ENCODE measurements around the gene NAALADL2. TPM values are rescaled to one million over a fixed set of nuclear protein-coding genes. Genes with fewer than 3 reads are reported as not detected.

Gene NAALADL2
- polyA plus RNA-seq, 2 donors: 0.26 to 0.54 TPM

DNA sequence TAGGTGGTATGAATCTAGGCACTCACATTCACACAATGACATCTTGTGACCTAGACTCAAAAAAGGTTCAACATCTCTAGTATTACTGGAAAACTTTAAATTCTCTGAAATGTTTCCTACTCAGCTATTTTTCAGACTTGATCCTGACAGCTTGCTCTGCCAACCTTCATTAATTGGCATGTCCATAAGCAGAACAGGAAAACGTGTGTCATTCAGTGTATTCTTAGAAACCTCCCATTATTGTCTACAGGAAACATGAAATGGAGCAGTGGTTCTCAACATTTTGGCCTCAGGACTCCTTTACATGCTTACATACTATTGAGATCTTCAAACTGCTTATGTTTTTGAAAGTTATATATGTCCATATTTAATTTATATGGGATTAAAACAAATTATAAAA lies 363.2 kb downstream of the NAALADL2 start:
- 26 to 28% methylated on average over 1 of the region's 1 CpG for WGBS, 2 donors
- H3K27me3 ChIP-seq (ENCODE audit: control insufficient read depth in 1 of 2, insufficient read depth in 2 of 2, low read length in 2 of 2): no peaks in the 10 kb centered on the region
- H3K36me3 ChIP-seq (ENCODE audit: control insufficient read depth in 2 of 2, insufficient read depth in 2 of 2, low read length in 1 of 2): no peaks in the 10 kb centered on the region
- H3K4me1 ChIP-seq (ENCODE audit: control insufficient read depth in 2 of 2, insufficient read depth in 2 of 2, low read length in 1 of 2): no peaks in the 10 kb centered on the region
- no peak overlapping the region for H3K27ac ChIP-seq (ENCODE audit: low read depth in 2 of 2, low read length in 1 of 2)
- no peak overlapping the region for H3K4me3 ChIP-seq (ENCODE audit: low read depth in 1 of 2, low read length in 2 of 2)
- H3K9me3 ChIP-seq (ENCODE audit: control insufficient read depth in 2 of 2, insufficient read depth in 1 of 2, low read depth in 1 of 2, low read length in 1 of 2): no peaks in the 10 kb centered on the region

DNA sequence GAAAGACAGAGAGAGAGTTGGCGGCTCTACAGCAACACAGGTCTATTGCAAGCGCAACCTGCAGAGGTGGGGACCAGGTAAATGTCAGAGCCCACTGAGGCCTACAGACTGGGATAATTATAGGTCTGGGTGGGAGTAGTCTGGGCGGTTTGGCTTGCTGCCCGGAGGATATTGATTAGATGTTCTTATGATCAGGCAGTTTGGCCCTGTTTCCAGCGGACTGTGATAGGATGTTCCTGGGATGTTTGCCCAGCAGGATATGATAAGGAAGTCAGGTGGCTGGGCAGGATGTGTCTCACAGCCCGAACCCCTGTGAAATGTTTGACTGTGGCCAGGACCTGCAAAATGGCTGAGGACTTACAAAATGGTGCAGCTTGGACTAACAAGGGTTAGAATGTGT lies 364.9 kb downstream of the NAALADL2 start:
- H3K9me3 ChIP-seq (ENCODE audit: control insufficient read depth in 2 of 2, insufficient read depth in 1 of 2, low read depth in 1 of 2, low read length in 1 of 2): no peaks in the 10 kb centered on the region
- no peaks in the 10 kb centered on the region for H3K36me3 ChIP-seq (ENCODE audit: control insufficient read depth in 2 of 2, insufficient read depth in 2 of 2, low read length in 1 of 2)
- H3K4me1 ChIP-seq (ENCODE audit: control insufficient read depth in 2 of 2, insufficient read depth in 2 of 2, low read length in 1 of 2): no peaks in the 10 kb centered on the region
- H3K27ac ChIP-seq (ENCODE audit: low read depth in 2 of 2, low read length in 1 of 2): no peak overlapping the region
- no peaks in the 10 kb centered on the region for H3K27me3 ChIP-seq (ENCODE audit: control insufficient read depth in 1 of 2, insufficient read depth in 2 of 2, low read length in 2 of 2)
- 68 to 85% methylated on average over 6 of the region's 6 CpGs for WGBS, 2 donors
- H3K4me3 ChIP-seq (ENCODE audit: low read depth in 1 of 2, low read length in 2 of 2): no peak overlapping the region

DNA sequence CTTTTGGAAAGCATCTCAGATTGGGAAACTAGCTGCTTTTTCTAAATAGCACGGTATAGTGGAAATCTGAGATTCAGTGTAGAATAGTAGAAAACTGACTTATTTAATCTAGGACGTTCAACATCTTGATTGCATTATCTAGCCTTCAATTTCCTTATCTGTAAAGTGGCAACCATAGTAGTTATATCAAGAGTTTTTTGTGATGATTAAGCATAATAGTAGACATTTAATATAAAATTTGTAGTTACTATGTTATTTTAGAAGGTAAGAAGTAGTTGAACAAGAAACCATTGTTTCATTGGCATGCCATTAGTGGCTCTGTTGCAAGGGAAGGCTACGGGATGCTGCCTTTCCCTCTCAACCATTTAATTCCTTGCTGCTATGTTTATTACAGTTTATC lies 367.3 kb downstream of the NAALADL2 start:
- Histone ChIP-seq H3K4me1 (ENCODE audit: control insufficient read depth in 2 of 2, insufficient read depth in 2 of 2, low read length in 1 of 2) (no peaks in the 10 kb centered on the region), H3K36me3 (ENCODE audit: control insufficient read depth in 2 of 2, insufficient read depth in 2 of 2, low read length in 1 of 2) (no peaks in the 10 kb centered on the region), H3K27ac (ENCODE audit: low read depth in 2 of 2, low read length in 1 of 2) (no peak overlapping the region), H3K27me3 (ENCODE audit: control insufficient read depth in 1 of 2, insufficient read depth in 2 of 2, low read length in 2 of 2) (no peaks in the 10 kb centered on the region), H3K4me3 (ENCODE audit: low read depth in 1 of 2, low read length in 2 of 2) (no peak overlapping the region), H3K9me3 (ENCODE audit: control insufficient read depth in 2 of 2, insufficient read depth in 1 of 2, low read depth in 1 of 2, low read length in 1 of 2) (no peaks in the 10 kb centered on the region)
- WGBS, 2 donors: 89 to 92% methylated on average over 3 of the region's 3 CpGs

DNA sequence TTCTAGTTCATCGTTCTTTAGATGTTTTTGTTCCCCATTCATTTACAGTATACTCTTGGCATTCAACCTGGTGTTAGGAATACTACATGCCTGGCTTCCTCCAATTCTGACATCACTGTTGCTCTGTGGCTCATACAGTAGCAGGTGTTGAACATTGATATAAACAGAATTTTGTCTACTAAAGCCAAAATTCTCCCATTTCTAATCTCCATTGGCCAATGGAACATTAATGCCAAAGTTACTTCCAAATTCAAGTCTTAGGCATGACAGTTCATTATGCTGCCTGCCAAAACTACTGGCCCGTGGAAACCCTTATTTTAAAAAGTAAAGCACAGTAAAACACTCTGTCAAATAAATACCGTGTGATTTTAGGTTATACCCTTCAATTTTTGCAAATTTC lies 368.0 kb downstream of the NAALADL2 start:
- H3K27me3 ChIP-seq (ENCODE audit: control insufficient read depth in 1 of 2, insufficient read depth in 2 of 2, low read length in 2 of 2): no peaks in the 10 kb centered on the region
- H3K9me3 ChIP-seq (ENCODE audit: control insufficient read depth in 2 of 2, insufficient read depth in 1 of 2, low read depth in 1 of 2, low read length in 1 of 2): no peaks in the 10 kb centered on the region
- no peak overlapping the region for H3K27ac ChIP-seq (ENCODE audit: low read depth in 2 of 2, low read length in 1 of 2)
- H3K36me3 ChIP-seq (ENCODE audit: control insufficient read depth in 2 of 2, insufficient read depth in 2 of 2, low read length in 1 of 2): no peaks in the 10 kb centered on the region
- WGBS, 2 donors: 50 to 73% methylated on average over 3 of the region's 3 CpGs
- no peak overlapping the region for H3K4me3 ChIP-seq (ENCODE audit: low read depth in 1 of 2, low read length in 2 of 2)
- no peaks in the 10 kb centered on the region for H3K4me1 ChIP-seq (ENCODE audit: control insufficient read depth in 2 of 2, insufficient read depth in 2 of 2, low read length in 1 of 2)

DNA sequence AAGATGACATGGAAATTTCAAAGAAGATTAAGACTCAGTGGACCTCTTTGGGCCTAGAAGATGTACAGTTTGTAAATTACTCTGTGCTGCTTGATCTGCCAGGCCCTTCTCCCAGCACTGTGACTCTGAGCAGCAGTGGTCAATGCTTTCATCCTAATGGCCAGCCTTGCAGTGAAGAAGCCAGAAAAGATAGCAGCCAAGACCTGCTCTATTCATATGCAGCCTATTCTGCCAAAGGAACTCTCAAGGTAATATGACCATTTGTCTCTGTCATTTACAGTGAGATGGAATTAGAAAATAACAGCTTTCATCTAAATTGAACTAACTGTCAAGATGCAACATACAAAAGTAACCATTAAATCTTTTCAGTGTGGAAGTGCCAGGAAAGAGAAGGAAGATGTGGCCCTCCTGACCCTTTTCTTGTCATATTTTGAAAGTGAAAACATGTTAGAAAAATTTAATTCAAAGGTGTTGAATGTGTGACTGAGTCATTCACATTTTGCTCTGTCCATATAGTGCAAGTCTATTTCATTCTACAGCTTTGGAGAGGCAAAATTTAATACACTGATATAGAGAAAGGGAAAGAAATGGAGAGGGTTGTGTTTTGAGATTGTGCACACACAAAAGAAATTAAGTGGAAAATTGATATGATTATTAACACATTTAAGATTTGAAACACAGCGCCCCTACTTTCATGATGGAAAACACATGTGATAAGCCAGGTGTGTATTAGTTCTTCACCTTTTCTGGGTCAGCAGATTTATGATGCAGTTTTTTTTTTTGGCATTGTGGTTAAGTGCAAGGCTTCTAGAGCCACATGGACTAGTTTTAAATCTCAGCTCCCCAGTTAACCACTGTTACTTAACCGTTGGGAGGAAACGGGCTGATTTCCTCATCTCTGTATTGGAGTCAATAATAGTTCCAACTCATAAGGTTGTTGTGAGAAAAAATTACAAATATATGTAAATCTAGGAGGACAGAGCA lies 375.1 kb downstream of the NAALADL2 start:
- Histone ChIP-seq H3K4me3 (ENCODE audit: low read depth in 1 of 2, low read length in 2 of 2) (no peak overlapping the region), H3K27me3 (ENCODE audit: control insufficient read depth in 1 of 2, insufficient read depth in 2 of 2, low read length in 2 of 2) (no peaks in the 10 kb centered on the region), H3K36me3 (ENCODE audit: control insufficient read depth in 2 of 2, insufficient read depth in 2 of 2, low read length in 1 of 2) (no peaks in the 10 kb centered on the region), H3K27ac (ENCODE audit: low read depth in 2 of 2, low read length in 1 of 2) (no peak overlapping the region), H3K4me1 (ENCODE audit: control insufficient read depth in 2 of 2, insufficient read depth in 2 of 2, low read length in 1 of 2) (no peaks in the 10 kb centered on the region), H3K9me3 (ENCODE audit: control insufficient read depth in 2 of 2, insufficient read depth in 1 of 2, low read depth in 1 of 2, low read length in 1 of 2) (no peaks in the 10 kb centered on the region)
- 89 to 95% methylated on average over 3 of the region's 3 CpGs for WGBS, 2 donors

DNA sequence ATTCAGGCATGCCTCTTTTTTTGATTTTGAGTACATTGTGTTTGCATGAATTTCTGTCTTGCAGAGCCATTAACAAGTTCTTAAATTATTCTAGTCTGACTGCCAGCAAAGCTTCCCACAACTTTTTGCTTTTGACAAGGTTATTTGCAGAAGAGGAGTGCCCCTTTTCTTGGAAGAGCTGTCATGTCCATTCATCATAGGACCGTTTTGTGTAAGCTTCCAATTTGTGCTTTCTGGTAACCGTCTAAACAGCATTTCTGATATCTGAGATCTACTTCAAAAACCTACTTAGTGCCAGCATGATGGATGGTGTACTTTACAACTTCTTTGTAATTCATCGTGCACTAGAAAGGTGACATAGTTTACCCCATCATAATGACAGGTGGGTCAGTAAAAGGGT lies 379.7 kb downstream of the NAALADL2 start:
- 28 to 38% methylated on average over 3 of the region's 3 CpGs for WGBS, 2 donors
- no peaks in the 10 kb centered on the region for H3K27me3 ChIP-seq (ENCODE audit: control insufficient read depth in 1 of 2, insufficient read depth in 2 of 2, low read length in 2 of 2)
- H3K4me1 ChIP-seq (ENCODE audit: control insufficient read depth in 2 of 2, insufficient read depth in 2 of 2, low read length in 1 of 2): no peaks in the 10 kb centered on the region
- H3K9me3 ChIP-seq (ENCODE audit: control insufficient read depth in 2 of 2, insufficient read depth in 1 of 2, low read depth in 1 of 2, low read length in 1 of 2): no peaks in the 10 kb centered on the region
- H3K4me3 ChIP-seq (ENCODE audit: low read depth in 1 of 2, low read length in 2 of 2): no peak overlapping the region
- no peaks in the 10 kb centered on the region for H3K36me3 ChIP-seq (ENCODE audit: control insufficient read depth in 2 of 2, insufficient read depth in 2 of 2, low read length in 1 of 2)
- no peak overlapping the region for H3K27ac ChIP-seq (ENCODE audit: low read depth in 2 of 2, low read length in 1 of 2)

DNA sequence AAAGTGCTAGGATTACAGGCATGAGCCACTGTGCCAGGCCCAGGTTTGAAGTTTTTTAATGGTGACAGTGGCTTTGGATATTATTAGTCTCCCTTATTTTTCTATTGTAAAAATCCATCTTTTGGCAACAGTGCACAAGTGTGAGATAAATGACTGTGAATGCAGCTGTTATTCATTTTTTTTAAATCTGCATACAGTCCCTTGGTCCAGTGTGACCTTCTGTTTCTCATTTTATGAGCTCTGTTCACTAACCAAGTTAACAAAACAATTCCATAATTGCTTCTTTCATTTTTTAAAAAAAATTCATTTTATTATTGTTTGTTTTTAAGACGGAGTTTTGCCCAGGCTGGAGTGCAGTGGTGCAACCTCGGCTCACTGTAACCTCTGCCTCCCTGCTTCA lies 381.8 kb downstream of the NAALADL2 start:
- Histone ChIP-seq H3K27me3 (ENCODE audit: control insufficient read depth in 1 of 2, insufficient read depth in 2 of 2, low read length in 2 of 2) (no peaks in the 10 kb centered on the region), H3K9me3 (ENCODE audit: control insufficient read depth in 2 of 2, insufficient read depth in 1 of 2, low read depth in 1 of 2, low read length in 1 of 2) (no peaks in the 10 kb centered on the region), H3K4me3 (ENCODE audit: low read depth in 1 of 2, low read length in 2 of 2) (no peak overlapping the region), H3K4me1 (ENCODE audit: control insufficient read depth in 2 of 2, insufficient read depth in 2 of 2, low read length in 1 of 2) (no peaks in the 10 kb centered on the region), H3K36me3 (ENCODE audit: control insufficient read depth in 2 of 2, insufficient read depth in 2 of 2, low read length in 1 of 2) (no peaks in the 10 kb centered on the region), H3K27ac (ENCODE audit: low read depth in 2 of 2, low read length in 1 of 2) (no peak overlapping the region)
- WGBS, 2 donors: 66 to 81% methylated on average over 2 of the region's 2 CpGs

DNA sequence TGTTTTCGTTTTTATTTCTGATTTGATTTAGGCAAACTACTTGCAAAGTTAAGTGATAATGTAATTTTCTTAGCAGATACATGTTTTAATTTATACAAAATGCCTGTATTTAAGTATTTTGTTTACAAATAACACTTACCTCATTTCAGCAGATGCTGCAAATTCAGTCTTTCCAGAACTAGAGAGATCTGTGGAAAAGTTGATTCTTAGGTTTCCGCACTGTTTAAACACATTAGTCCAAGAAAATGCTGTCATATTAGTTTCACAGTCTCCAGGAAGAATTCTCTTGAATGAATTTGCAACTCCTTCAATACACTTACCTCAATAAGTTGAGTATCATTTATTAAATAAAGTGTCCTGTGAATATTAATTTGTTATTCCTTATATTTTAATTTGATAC lies 383.1 kb downstream of the NAALADL2 start:
- H3K9me3 ChIP-seq (ENCODE audit: control insufficient read depth in 2 of 2, insufficient read depth in 1 of 2, low read depth in 1 of 2, low read length in 1 of 2): no peaks in the 10 kb centered on the region
- H3K4me1 ChIP-seq (ENCODE audit: control insufficient read depth in 2 of 2, insufficient read depth in 2 of 2, low read length in 1 of 2): no peaks in the 10 kb centered on the region
- no peak overlapping the region for H3K4me3 ChIP-seq (ENCODE audit: low read depth in 1 of 2, low read length in 2 of 2)
- WGBS, 2 donors: 92 to 94% methylated on average over 2 of the region's 2 CpGs
- no peaks in the 10 kb centered on the region for H3K27me3 ChIP-seq (ENCODE audit: control insufficient read depth in 1 of 2, insufficient read depth in 2 of 2, low read length in 2 of 2)
- no peak overlapping the region for H3K27ac ChIP-seq (ENCODE audit: low read depth in 2 of 2, low read length in 1 of 2)
- no peaks in the 10 kb centered on the region for H3K36me3 ChIP-seq (ENCODE audit: control insufficient read depth in 2 of 2, insufficient read depth in 2 of 2, low read length in 1 of 2)

DNA sequence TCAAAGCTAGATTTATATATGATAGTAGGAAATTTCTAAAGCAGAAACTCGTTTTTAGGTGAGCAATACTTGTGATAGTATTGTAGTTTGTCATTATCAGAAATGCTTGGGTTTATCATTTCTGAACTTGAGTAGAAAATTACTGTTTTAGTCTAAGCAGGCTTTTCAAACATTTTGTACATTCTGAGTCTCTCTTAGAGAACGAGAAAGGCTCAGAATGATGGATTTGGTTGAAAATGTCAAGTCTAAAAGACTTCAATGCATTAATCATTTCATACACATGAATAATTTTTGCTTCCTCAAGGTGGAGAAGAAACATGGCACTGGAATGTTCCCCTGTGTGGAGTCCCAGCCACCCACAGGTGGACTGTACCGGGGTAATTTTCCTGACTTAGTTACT lies 387.1 kb downstream of the NAALADL2 start:
- WGBS, 2 donors: 61 to 62% methylated on average over 3 of the region's 3 CpGs
- no peaks in the 10 kb centered on the region for H3K36me3 ChIP-seq (ENCODE audit: control insufficient read depth in 2 of 2, insufficient read depth in 2 of 2, low read length in 1 of 2)
- no peaks in the 10 kb centered on the region for H3K9me3 ChIP-seq (ENCODE audit: control insufficient read depth in 2 of 2, insufficient read depth in 1 of 2, low read depth in 1 of 2, low read length in 1 of 2)
- no peak overlapping the region for H3K4me3 ChIP-seq (ENCODE audit: low read depth in 1 of 2, low read length in 2 of 2)
- H3K27ac ChIP-seq (ENCODE audit: low read depth in 2 of 2, low read length in 1 of 2): no peak overlapping the region
- H3K27me3 ChIP-seq (ENCODE audit: control insufficient read depth in 1 of 2, insufficient read depth in 2 of 2, low read length in 2 of 2): no peaks in the 10 kb centered on the region
- no peaks in the 10 kb centered on the region for H3K4me1 ChIP-seq (ENCODE audit: control insufficient read depth in 2 of 2, insufficient read depth in 2 of 2, low read length in 1 of 2)

DNA sequence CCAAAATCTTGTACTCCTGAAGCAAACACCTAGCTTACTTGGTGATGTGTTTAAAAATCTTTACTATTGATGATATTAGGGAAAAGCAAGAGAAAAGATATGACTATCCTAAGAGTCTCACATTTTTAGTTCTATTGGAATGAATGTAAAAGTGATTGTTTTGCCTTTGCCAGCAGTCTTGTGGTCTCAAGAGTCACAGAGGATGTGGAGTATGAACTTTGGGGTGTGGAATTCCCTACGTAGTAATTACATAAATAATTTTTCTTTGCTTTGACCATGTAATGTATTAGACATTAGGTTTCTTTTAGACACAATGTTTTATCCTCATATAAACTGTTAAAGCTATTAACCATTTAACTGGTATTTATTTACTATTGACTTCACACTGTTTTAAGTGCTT lies 387.6 kb downstream of the NAALADL2 start:
- no peaks in the 10 kb centered on the region for H3K9me3 ChIP-seq (ENCODE audit: control insufficient read depth in 2 of 2, insufficient read depth in 1 of 2, low read depth in 1 of 2, low read length in 1 of 2)
- 50 to 57% methylated on average over 1 of the region's 1 CpG for WGBS, 2 donors
- no peaks in the 10 kb centered on the region for H3K4me1 ChIP-seq (ENCODE audit: control insufficient read depth in 2 of 2, insufficient read depth in 2 of 2, low read length in 1 of 2)
- no peak overlapping the region for H3K4me3 ChIP-seq (ENCODE audit: low read depth in 1 of 2, low read length in 2 of 2)
- H3K27me3 ChIP-seq (ENCODE audit: control insufficient read depth in 1 of 2, insufficient read depth in 2 of 2, low read length in 2 of 2): no peaks in the 10 kb centered on the region
- H3K36me3 ChIP-seq (ENCODE audit: control insufficient read depth in 2 of 2, insufficient read depth in 2 of 2, low read length in 1 of 2): no peaks in the 10 kb centered on the region
- no peak overlapping the region for H3K27ac ChIP-seq (ENCODE audit: low read depth in 2 of 2, low read length in 1 of 2)

All from esophagus (tissue), 2 donors.